ENCODE results near the gene CELF2.

Gene CELF2

DNA sequence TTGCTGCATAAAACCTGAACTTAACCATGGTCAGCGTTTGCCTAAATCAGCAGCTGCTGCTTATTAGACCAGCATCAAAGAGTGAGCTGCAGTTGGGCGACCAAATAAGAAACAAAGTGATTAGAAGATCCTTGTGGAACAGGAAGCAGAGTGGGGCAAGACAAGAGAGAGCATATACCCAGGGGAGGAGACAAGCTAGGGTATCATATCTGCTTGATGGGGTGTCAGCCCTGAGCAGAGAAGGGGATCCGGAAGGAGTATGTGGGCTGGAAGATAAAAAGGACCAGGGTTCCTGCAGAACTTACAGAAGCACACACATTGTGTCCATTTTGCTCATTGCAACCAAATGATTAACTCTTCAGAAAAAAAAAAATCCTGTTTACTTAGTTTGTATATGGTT is 213.6 kb downstream of the CELF2 start:
- DNase-seq: no peak

- DNase-seq: no peak
Observed at GRCh38 chr10:11232222-11232961, 214.7 kb downstream of the CELF2 start.

DNA sequence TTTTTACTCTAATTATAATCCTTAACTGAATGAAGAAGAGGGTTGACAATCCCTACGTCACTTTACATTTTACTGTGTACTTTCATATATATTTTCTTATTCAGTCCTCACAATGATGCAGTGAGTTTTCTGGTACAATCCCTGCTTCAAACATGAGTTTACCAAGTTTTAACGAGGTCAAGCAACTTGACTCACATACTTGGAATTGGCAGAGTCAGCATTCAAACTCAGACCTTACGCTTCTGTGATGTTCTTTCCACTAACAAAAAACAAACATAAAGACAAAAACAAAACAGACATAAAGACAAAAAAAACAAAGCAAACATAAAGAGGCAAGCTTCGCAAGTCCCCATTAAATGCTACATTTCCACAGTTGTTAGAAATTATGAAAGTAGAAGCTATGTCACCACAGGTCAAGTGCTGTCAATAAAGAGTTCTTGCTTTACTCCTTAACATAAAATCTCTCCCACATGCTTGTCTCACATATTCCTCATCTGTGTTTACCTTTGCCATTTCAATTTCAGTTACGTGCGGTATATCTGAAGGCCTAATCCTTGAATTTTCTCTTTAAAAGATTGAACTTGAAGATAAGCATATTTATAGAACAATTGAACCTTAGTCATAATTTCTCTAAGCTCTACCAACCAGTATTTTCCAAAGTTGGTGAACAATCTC is 217.3 kb downstream of the CELF2 start:
- no peak for DNase-seq

- no peak for DNase-seq
Observed at GRCh38 chr10:11235771-11236170, 218.1 kb downstream of the CELF2 start.

DNA sequence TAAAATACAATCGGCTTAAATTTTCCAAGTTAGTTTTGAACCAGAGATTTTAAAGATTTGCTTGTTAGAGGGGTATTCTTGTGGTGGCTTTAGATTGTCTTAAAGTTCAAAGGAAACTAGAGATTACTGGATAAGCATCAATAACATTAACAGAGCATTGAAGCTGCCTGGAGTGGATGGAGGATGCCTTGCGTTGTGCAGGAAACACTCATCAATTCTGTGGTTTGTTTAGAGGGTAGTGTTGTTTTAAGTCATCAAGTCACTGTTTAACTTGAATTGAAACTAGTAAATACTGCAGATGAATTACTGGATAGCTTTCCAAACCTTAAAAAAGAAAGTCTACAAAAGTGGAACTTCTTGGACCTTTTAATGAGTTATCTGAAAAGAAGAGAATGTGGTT is 218.6 kb downstream of the CELF2 start:
- no peak for DNase-seq

DNA sequence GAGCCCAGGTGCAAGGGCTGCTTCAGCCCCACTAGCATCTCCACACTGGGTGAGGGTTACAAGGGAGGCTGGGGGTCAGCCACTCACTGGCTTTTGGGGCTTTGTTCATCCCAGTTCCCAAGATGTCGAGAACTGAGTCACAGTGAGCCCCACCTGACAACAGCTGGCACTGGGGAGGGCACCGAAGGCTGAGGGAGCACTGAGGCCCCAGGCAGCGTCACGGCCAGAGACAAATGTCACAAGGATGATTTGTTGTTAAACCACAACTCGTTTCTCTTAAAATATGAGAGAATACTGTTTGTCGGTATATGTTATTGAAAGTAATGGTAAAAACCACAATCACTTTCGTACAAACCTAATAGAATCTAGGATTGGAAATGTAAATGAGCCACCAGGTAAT is 219.9 kb downstream of the CELF2 start:
- no peak for DNase-seq

DNA sequence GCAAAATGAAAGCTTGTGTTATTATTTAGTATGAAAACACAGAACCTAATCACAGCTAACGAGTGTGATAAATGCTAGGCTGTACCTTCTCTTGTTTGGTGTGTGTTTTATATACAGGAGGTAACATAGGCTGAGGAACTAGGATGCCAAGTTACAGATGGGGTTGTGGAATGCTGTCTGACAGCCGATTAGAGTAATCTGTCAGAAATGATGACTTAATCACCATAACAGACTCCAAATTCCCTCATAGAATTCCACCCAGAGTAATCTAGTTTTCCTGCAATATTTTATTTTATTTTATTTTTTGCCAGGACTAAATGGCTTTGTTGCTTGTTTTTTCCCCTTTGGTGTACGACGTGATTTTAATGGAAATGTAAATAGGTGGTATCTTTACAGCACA is 221.2 kb downstream of the CELF2 start:
- no peak for DNase-seq

DNA sequence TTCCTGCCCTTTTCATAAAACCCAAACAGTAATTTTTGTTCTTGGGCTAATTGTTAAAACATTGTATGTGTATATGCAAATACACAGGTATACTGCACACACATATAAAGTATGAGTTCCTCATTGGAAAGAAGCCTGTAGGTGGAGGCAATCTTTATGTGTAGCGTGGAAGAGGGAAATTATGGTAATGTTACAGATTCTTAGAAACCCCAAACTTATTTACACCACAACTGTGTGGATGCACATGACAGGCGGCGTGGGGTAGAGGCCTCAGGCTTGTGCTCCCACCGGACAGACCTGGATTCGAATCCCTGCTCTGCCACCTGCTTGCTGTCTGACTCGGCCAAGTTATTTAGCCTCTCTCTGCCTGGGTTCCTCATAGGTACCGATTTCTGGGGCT is 223.0 kb downstream of the CELF2 start:
- DNase-seq: no peak

DNA sequence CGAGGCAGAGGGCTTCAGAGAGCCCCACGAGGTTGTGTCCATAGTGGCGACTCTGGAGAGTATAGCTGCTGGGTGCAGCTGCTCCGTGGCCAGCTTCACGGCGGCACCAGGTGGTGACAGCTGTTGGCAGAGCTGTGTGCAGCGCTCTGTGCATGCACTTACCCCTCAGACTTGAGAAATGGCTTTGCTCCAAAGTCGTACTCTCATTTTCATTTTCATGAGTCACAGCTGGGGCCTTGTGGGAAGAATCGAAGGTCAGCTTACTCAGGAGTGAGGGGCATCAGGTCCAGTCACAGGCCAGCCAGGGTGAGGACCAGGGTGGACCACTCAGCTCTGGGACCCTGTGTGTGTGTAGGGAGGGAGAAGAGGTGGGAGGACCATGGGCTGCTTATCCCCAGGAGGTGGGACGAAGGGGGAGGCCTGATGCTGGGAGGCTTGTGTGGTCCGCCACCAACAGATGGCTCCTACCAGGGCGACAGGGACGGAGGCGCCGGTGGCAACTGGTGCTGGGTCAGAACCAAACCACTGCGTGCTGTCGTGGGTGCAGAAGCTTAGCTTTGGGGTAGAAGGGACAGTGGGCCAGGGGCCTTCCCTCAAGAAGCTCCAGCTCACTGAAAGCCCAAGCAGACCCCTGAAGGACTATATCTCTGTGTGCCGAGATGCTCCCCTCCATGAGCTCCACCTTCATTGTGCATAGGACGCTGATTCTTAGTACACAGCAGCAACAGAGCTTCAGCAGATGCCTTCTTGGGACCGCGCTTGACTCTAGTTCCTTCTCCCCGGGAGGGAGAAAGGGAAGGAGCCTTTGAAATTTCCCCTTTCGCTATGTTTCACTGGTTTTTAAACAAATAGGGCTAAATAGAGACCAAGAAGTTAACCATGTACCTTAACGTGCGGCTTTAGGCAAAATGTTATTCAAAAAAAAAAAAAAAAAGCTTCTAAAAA is 225.0 kb downstream of the CELF2 start:
- DNase-seq: peak; percentile 58

- no peak for DNase-seq
Observed at GRCh38 chr10:11243425-11244222, 226.0 kb downstream of the CELF2 start.

- no peak for DNase-seq
Observed at GRCh38 chr10:11245095-11245479, 227.4 kb downstream of the CELF2 start.

- DNase-seq: peak; percentile 65
Observed at GRCh38 chr10:11245510-11245909, 227.8 kb downstream of the CELF2 start.

GRCh38 chr10:11245981-11246590 is 228.4 kb downstream of the CELF2 start:
- DNase-seq: no peak

DNA sequence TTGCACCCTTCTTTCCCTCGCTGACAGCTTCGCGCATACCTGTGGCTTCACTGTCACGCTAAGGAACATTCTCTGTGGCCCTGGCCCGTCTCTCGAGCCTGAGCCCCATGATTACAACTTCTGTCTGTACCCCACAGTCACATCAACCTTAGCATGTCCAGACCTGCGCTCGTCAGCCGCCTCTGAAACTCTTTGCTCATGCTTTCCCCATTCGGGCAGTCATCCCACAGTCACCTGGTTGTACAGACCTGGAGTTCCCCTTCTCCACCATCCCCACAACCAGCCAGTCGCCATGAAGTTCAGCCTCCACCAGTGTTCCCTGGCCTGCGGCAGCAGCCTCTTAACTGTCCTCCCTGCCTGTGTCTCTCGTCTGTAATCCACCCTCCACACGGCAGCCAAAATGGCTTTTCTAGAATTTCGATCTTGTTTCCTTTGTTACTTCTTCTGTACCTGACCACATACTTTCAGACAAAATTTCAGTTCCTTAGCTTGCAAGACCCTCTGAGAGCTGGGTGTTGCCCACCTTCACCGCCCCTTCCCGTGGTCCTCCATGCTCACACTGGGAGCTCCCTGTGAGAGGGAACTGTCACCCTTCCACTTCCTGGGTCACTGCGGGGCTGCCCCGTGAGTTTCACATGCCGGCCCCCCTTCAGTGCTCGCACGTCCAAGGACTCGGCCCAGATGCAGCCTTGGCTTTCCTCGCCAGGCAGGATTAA is 229.2 kb downstream of the CELF2 start:
- DNase-seq: no peak

GRCh38 chr10:11249152-11249807 is 231.6 kb downstream of the CELF2 start:
- DNase-seq: no peak

- DNase-seq: no peak
Observed at GRCh38 chr10:11249808-11250195, 232.1 kb downstream of the CELF2 start.

- DNase-seq: no peak
Observed at GRCh38 chr10:11250304-11250703, 232.6 kb downstream of the CELF2 start.

GRCh38 chr10:11252887-11253286 is 235.2 kb downstream of the CELF2 start:
- no peak for DNase-seq

- DNase-seq: no peak
Observed at GRCh38 chr10:11253385-11254002, 235.8 kb downstream of the CELF2 start.

- DNase-seq: no peak
Observed at GRCh38 chr10:11255156-11255555, 237.5 kb downstream of the CELF2 start.
